Effector memory CD4-positive, alpha-beta T cell (primary cell): ENCODE results near the gene AFTPH.

Experiments used
- DNase-seq, 3 donors: peaks; one replicate each; pipeline ENCODE4 v3.0.0-alpha.2; 2020
- H3K27ac ChIP-seq: 2 replicates; pipeline ENCODE4 v1.7.0; 2013; ENCODE audit warnings: mild to moderate bottlenecking, low read length, moderate library complexity; ENCODE audit not compliant: insufficient read depth, poor library complexity, severe bottlenecking
- H3K27me3 ChIP-seq: replicated peaks from 2 replicates; pipeline ENCODE4 v1.7.0; 2013; ENCODE audit warnings: mild to moderate bottlenecking, low read length; ENCODE audit not compliant: insufficient read depth, control insufficient read depth, poor library complexity, severe bottlenecking
- H3K36me3 ChIP-seq: 2 replicates; pipeline ENCODE4 v1.7.0; 2013; ENCODE audit warnings: mild to moderate bottlenecking, low read length, moderate library complexity; ENCODE audit not compliant: control insufficient read depth, insufficient read depth
- H3K4me1 ChIP-seq: 2 replicates; pipeline ENCODE4 v1.7.0; 2013; ENCODE audit warnings: low read length, mild to moderate bottlenecking; ENCODE audit not compliant: control insufficient read depth, insufficient read depth, poor library complexity, severe bottlenecking
- H3K4me3 ChIP-seq: 2 replicates; pipeline ENCODE4 v1.7.0; 2013; ENCODE audit warnings: low read length, low read depth, mild to moderate bottlenecking; ENCODE audit not compliant: insufficient read depth, poor library complexity, severe bottlenecking
- H3K9me3 ChIP-seq: 2 replicates; pipeline ENCODE4 v1.7.0; 2013; ENCODE audit warnings: mild to moderate bottlenecking, low read length, moderate library complexity; ENCODE audit not compliant: control insufficient read depth

The AFTPH gene

GRCh38 chr2:64627860-64628841 is 104.0 kb downstream of the AFTPH start:
- Histone ChIP-seq H3K27ac (no peak overlapping the region), H3K9me3 (no peaks in the 10 kb centered on the region), H3K4me3 (no peak overlapping the region), H3K4me1 (no peaks in the 10 kb centered on the region), H3K27me3 (no peaks in the 10 kb centered on the region), H3K36me3 (peaks cover 9% of the 10 kb centered on the region)
- no peak for DNase-seq

GRCh38 chr2:64629329-64629781 is 105.2 kb downstream of the AFTPH start:
- no peak overlapping the region for H3K4me3 ChIP-seq
- DNase-seq: no peak
- H3K9me3 ChIP-seq: no peaks in the 10 kb centered on the region
- peaks cover 9% of the 10 kb centered on the region for H3K36me3 ChIP-seq
- no peak overlapping the region for H3K27ac ChIP-seq
- H3K4me1 ChIP-seq: no peaks in the 10 kb centered on the region
- H3K27me3 ChIP-seq: no peaks in the 10 kb centered on the region

- DNase-seq: no peak
- Histone ChIP-seq H3K27ac (no peak overlapping the region), H3K36me3 (peaks cover 14% of the 10 kb centered on the region), H3K4me3 (no peak overlapping the region), H3K27me3 (no peaks in the 10 kb centered on the region), H3K4me1 (no peaks in the 10 kb centered on the region), H3K9me3 (no peaks in the 10 kb centered on the region)
Measured at GRCh38 chr2:64629875-64630274, 105.7 kb downstream of the AFTPH start.

- Histone ChIP-seq H3K4me1 (no peaks in the 10 kb centered on the region), H3K4me3 (no peak overlapping the region), H3K27me3 (no peaks in the 10 kb centered on the region), H3K9me3 (no peaks in the 10 kb centered on the region), H3K36me3 (peaks cover 20% of the 10 kb centered on the region), H3K27ac (no peak overlapping the region)
- DNase-seq: no peak
Measured at GRCh38 chr2:64630752-64631151, 106.6 kb downstream of the AFTPH start.

GRCh38 chr2:64631771-64632170 is 107.6 kb downstream of the AFTPH start:
- Histone ChIP-seq H3K9me3 (no peaks in the 10 kb centered on the region), H3K27ac (no peak overlapping the region), H3K4me1 (no peaks in the 10 kb centered on the region), H3K36me3 (peaks cover 27% of the 10 kb centered on the region), H3K27me3 (no peaks in the 10 kb centered on the region), H3K4me3 (no peak overlapping the region)
- DNase-seq: no peak

- Histone ChIP-seq H3K4me1 (no peaks in the 10 kb centered on the region), H3K36me3 (peaks cover 27% of the 10 kb centered on the region), H3K27ac (no peak overlapping the region), H3K4me3 (no peak overlapping the region), H3K9me3 (no peaks in the 10 kb centered on the region), H3K27me3 (no peaks in the 10 kb centered on the region)
- no peak for DNase-seq
Measured at GRCh38 chr2:64632835-64633819, 109.0 kb downstream of the AFTPH start.

- no peaks in the 10 kb centered on the region for H3K4me1 ChIP-seq
- H3K36me3 ChIP-seq: peaks cover 27% of the 10 kb centered on the region
- no peak overlapping the region for H3K4me3 ChIP-seq
- no peak for DNase-seq
- H3K9me3 ChIP-seq: no peaks in the 10 kb centered on the region
- H3K27me3 ChIP-seq: no peaks in the 10 kb centered on the region
- no peak overlapping the region for H3K27ac ChIP-seq
Measured at GRCh38 chr2:64634345-64635267, 110.5 kb downstream of the AFTPH start.

- DNase-seq: no peak
- no peak overlapping the region for H3K27ac ChIP-seq
- H3K27me3 ChIP-seq: no peaks in the 10 kb centered on the region
- H3K4me3 ChIP-seq: no peak overlapping the region
- no peaks in the 10 kb centered on the region for H3K4me1 ChIP-seq
- no peaks in the 10 kb centered on the region for H3K9me3 ChIP-seq
- H3K36me3 ChIP-seq: peaks cover 19% of the 10 kb centered on the region
Measured at GRCh38 chr2:64635976-64636911, 112.1 kb downstream of the AFTPH start.
